Heart right ventricle (tissue), 16 donors: ENCODE data around the gene FGF3. TPM values are rescaled to one million over a fixed set of nuclear protein-coding genes. Genes with fewer than 3 reads are reported as not detected.

Experiments used
- ATAC-seq, 8 donors: fragments of 200-7000 bp; cut with Tn5 transposase; one replicate each; pipeline ENCODE4 v1.9.1; 2020; ENCODE audit warnings: mild to moderate bottlenecking in 8 of 8, moderate library complexity in 8 of 8, moderate number of reproducible peaks in 1 of 8
- DNase-seq, 2 donors: peaks; one replicate each; pipeline ENCODE4 v3.0.0-alpha.2; 2020
- H3K27ac ChIP-seq, 10 donors: fragments of 200-600 bp; sonication (generic) in 2 of 10; one replicate each; pipeline versions ENCODE4 v1.5.0 to v1.8.0; 2020 to 2022; ENCODE audit warnings: mild to moderate bottlenecking in 3 of 10
- H3K27me3 ChIP-seq, 7 donors: fragments of 200-600 bp; one replicate each; pipeline ENCODE4 v1.8.0; 2021 to 2022; ENCODE audit warnings: mild to moderate bottlenecking in 2 of 7
- H3K36me3 ChIP-seq, 9 donors: fragments of 200-600 bp; sonication (generic) in 1 of 9; one replicate each; pipeline versions ENCODE4 v1.5.0 to v1.8.0; 2020 to 2022; ENCODE audit warnings: mild to moderate bottlenecking in 2 of 9
- H3K4me1 ChIP-seq, 9 donors: fragments of 200-600 bp; sonication (generic) in 1 of 9; one replicate each; pipeline versions ENCODE4 v1.5.0 to v1.8.0; 2020 to 2022; ENCODE audit warnings: mild to moderate bottlenecking in 4 of 9
- H3K4me3 ChIP-seq, 10 donors: fragments of 200-600 bp; sonication (generic) in 2 of 10; one replicate each; pipeline versions ENCODE4 v1.5.0 to v1.8.0; 2020 to 2022; ENCODE audit warnings: mild to moderate bottlenecking in 7 of 10, moderate library complexity in 2 of 10
- H3K9me3 ChIP-seq, 11 donors: fragments of 200-600 bp in 10 of 11; sonication (generic) in 2 of 11; one replicate each; pipeline versions ENCODE4 v1.5.0 to v1.8.0; 2013 to 2022; ENCODE audit warnings: mild to moderate bottlenecking in 2 of 11, control low read depth in 1 of 11, moderate library complexity in 1 of 11
- WGBS, 2 donors: extraction: QIAGEN DNeasy Blood & Tissue Kit; methylation state at CpG; one replicate each; pipeline ENCODE4 v1.1.7; 2013; ENCODE audit warnings: inconsistent platforms in 1 of 2; 5-methylcytosine and 5-hydroxymethylcytosine counted together
- intact Hi-C, 10 donors: fragments of 100-400 bp; cut with DNase I; formaldehyde crosslinking; loops; one replicate each; pipeline versions ENCODE4 v1.11.1 to v1.14.2; 2022
- polyA plus RNA-seq, 2 donors: library from polyadenylated mRNA; stranded (reverse); fragments of 200-250 nt; gene quantifications; one replicate each; pipeline ENCODE4 v1.2.3, GENCODE V29; 2013
- total RNA-seq, 10 donors: library from RNA; stranded (reverse); fragmentation: NEBNext Ultra II Directional in 3 of 10; extraction: Animal tissue kit (Norgen Biotek cat#: 25700) in 3 of 10; gene quantifications; one replicate each; pipeline versions ENCODE4 v1.2.1 to v1.2.4, GENCODE V29; 2021 to 2023
- TF ChIP-seq, protein P1 (sequence below), 9 donors: fragments of 200-600 bp; sonication (generic) in 2 of 9; IDR thresholded peaks; one replicate each; pipeline versions ENCODE4 v1.5.0 to v1.8.0; 2021 to 2022; ENCODE audit warnings: antibody characterized with exemption in 9 of 9, mild to moderate bottlenecking in 5 of 9, moderate library complexity in 1 of 9
- donor health status: Arrhythmogenic right ventricular cardiomyopathy.
- donor health status: ischemic (EF 13 %, LVEDD 7.1; RV severe dilation, severe dysfunction).
- donor health status: healthy with polysubstance abuse.
- donor health status: DM: no; HTN: yes; CAD: no.
- donor health status: DM: no; HTN: no; CAD: no.
- donor health status: ischemic (EF 25% LVEDD 6.9; RV normal size, moderate dysfunction).
- donor health status: ischemic (EF 25% LVEDD 5.7; RV mildly dilated, moderate dysfunction).
- donor health status: healthy.
- donor health status: DM: yes; HTN: yes; CAD: no.
- donor health status: Ischemic cardiomyopathy.
- donor health status: ischemic (EF 35%, LVEDD 5.7; RV mildly dilated, moderate dysfunction).
- donor health status: nonischemic (EF 11% LVEDD 7.7; RV severe dilation, severe dysfunction).
- donor health status: DM: yes; HTN: yes; CAD: no.
- donor health status: PGD.
- donor health status: ischemic (EF 29% LVEDD 5.4; RV normal size, mild dysfunction).
- donor health status: nonischemic (EF 23%, LVEDD 6.1; RV moderate dilation, normal function).

Gene FGF3
- total and polyA plus RNA-seq, 12 donors = not detected

DNA sequence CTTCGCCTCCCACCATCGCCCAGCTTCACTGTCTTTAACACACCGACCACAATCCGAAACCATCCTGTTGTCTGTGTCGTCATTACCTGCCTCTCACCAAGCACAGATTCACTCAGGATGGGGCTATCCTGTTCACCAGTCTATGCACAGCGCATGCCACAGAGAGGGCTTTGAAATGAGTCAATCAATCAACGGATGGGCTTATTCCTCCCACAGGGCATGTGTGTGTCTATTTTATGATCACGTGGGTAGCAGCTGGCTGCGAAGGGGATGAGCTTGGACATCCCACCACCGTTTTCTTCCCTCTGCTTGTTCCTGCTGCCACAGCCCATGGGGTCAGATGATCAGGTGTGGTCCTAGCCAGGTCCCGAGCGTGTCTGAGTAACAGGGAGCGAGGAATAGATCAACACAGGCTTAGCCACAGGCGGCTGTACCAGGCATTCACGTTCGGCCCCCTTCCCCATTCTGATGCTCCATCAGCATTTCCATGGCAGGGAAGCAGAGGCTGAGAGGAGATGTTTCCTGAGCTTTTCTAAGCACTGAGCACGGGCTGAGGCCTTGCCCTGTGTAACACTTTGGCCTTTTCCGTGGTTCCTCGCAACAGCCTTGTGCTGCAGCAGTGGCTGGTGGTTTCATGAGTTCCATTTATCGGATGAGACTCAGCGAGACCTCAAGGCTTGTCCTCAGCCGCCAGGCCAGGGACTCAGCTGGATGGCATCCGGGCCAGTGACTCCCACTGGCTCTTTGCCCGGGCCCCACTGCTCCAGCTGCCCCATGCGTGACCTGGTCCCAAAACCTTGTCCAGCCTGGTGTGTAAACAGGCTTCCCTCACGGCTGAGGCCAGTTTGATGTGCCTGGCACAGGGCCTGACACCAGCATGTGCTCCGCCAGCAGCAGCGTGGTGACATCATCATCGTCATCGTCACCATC is 48.1 kb upstream of the FGF3 start:
- Histone ChIP-seq H3K27me3 (peaks cover 0 to 59% (median 53%) of the 10 kb centered on the region in 7 donors), H3K9me3 (no peaks in the 10 kb centered on the region), H3K27ac (no peak overlapping the region), H3K4me1 (no peaks in the 10 kb centered on the region), H3K36me3 (no peaks in the 10 kb centered on the region), H3K4me3 (no peak overlapping the region)
- 80 to 85% methylated on average over 30 of the region's 30 CpGs for WGBS, 2 donors
- DNase-seq (no peak), ATAC-seq (no peak)
- intact Hi-C loops = loop anchor here in 1 of 10 donors (5.0 kb wide), 1 partner anchor 65 kb away; no protein-coding TSS in a partner anchor
- TF ChIP-seq, protein P1, sequence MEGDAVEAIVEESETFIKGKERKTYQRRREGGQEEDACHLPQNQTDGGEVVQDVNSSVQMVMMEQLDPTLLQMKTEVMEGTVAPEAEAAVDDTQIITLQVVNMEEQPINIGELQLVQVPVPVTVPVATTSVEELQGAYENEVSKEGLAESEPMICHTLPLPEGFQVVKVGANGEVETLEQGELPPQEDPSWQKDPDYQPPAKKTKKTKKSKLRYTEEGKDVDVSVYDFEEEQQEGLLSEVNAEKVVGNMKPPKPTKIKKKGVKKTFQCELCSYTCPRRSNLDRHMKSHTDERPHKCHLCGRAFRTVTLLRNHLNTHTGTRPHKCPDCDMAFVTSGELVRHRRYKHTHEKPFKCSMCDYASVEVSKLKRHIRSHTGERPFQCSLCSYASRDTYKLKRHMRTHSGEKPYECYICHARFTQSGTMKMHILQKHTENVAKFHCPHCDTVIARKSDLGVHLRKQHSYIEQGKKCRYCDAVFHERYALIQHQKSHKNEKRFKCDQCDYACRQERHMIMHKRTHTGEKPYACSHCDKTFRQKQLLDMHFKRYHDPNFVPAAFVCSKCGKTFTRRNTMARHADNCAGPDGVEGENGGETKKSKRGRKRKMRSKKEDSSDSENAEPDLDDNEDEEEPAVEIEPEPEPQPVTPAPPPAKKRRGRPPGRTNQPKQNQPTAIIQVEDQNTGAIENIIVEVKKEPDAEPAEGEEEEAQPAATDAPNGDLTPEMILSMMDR (IDR thresholded peaks at IDR 0.05) = no peak

DNA sequence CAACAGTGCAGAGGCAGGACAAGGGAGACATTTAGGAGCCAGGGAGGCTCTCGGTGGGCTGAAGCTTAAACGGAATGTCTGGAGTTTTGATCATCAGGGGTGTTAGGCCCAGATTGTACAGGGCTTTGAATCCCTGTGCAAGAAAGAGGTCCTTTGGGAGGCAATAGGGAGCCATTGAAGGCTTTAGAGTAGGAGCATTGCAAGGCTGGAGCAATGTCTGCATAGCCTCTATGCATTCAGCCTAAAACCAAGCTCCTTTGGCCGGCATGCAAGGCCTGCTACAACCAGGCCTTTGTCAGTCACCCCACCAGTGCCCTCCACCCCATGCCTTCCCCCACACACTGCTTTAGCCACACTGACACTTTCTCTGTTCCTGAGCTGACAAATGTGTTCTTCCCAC is 47.4 kb upstream of the FGF3 start:
- Histone ChIP-seq H3K4me3 (no peak overlapping the region), H3K4me1 (no peaks in the 10 kb centered on the region), H3K36me3 (no peaks in the 10 kb centered on the region), H3K9me3 (no peaks in the 10 kb centered on the region), H3K27me3 (peaks cover 0 to 64% (median 58%) of the 10 kb centered on the region in 7 donors), H3K27ac (no peak overlapping the region)
- DNase-seq (no peak), ATAC-seq (no peak)
- TF ChIP-seq, protein P1 (IDR thresholded peaks at IDR 0.05) = no peak
- WGBS, 2 donors = 81 to 94% methylated on average over 3 of the region's 3 CpGs
- intact Hi-C loops = loop anchor here in 1 of 10 donors (5.0 kb wide), 1 partner anchor 64 kb away; no protein-coding TSS in a partner anchor

DNA sequence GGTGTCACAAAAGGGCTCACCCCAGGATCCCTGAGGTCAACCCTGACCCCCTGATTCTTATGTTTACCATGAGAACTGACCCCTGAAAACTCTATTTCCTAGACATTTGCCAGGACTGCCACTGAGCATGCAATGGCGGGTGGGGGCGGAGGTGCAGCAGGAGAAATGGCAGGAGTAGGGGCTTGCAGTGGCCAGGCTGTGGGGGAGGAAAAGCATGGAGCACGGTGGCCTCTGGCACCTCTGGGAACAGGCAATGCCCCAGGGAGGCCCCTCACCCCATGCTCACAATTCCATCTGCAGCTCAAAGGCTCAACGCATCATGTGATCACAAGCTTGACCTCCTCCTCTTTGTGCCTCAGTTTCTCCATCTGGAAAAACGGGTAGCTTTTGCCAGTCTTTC is 46.5 kb upstream of the FGF3 start:
- 66 to 67% methylated on average over 5 of the region's 5 CpGs for WGBS, 2 donors
- ATAC-seq (no peak), DNase-seq (no peak)
- H3K27ac ChIP-seq = no peak overlapping the region
- no peaks in the 10 kb centered on the region for H3K4me1 ChIP-seq
- no peaks in the 10 kb centered on the region for H3K36me3 ChIP-seq
- TF ChIP-seq, protein P1 (IDR thresholded peaks at IDR 0.05) = no peak
- H3K27me3 ChIP-seq = peaks cover 0 to 73% (median 65%) of the 10 kb centered on the region in 7 donors
- no peak overlapping the region for H3K4me3 ChIP-seq
- no peaks in the 10 kb centered on the region for H3K9me3 ChIP-seq
- intact Hi-C loops = loop anchor here in 1 of 10 donors (5.0 kb wide), 1 partner anchor 63 kb away; no protein-coding TSS in a partner anchor

GRCh38 chr11:69864686-69865661 is 45.8 kb upstream of the FGF3 start:
- TF ChIP-seq, protein P1 (IDR thresholded peaks at IDR 0.05) = no peak
- Histone ChIP-seq H3K4me3 (no peak overlapping the region), H3K36me3 (no peaks in the 10 kb centered on the region), H3K27me3 (peaks cover 0 to 80% (median 71%) of the 10 kb centered on the region in 7 donors), H3K27ac (no peak overlapping the region), H3K9me3 (no peaks in the 10 kb centered on the region), H3K4me1 (no peaks in the 10 kb centered on the region)
- 67 to 71% methylated on average over 27 of the region's 27 CpGs for WGBS, 2 donors
- DNase-seq = no peak
- intact Hi-C loops = loop anchor here in 1 of 10 donors (5.0 kb wide), 1 partner anchor 63 kb away; no protein-coding TSS in a partner anchor
- ATAC-seq = peak in 1 of 8 donors; percentile 38
